Esophagus muscularis mucosa (tissue), 4 donors: ENCODE results near the gene NBEA. TPM values are rescaled to one million over a fixed set of nuclear protein-coding genes. Genes with fewer than 3 reads are reported as not detected.

Experiments
- DNase-seq: peaks from one replicate; pipeline ENCODE4 v3.0.0-alpha.2; 2017; ENCODE audit errors: extremely low spot score
- H3K27ac ChIP-seq, 4 donors: fragments of 200-600 bp; sonication (generic); replicated peaks in 1 of 4; 1 replicate in 3 of 4; 2 replicates in 1 of 4; pipeline ENCODE4 v1.5.1; 2016 to 2019; ENCODE audit warnings: mild to moderate bottlenecking in 1 of 4
- H3K27me3 ChIP-seq, 4 donors: fragments of 200-600 bp; sonication (generic); one replicate each; pipeline versions ENCODE4 v1.5.1 to v1.6.0; 2016 to 2019
- H3K36me3 ChIP-seq, 4 donors: fragments of 200-600 bp; sonication (generic); one replicate each; pipeline ENCODE4 v1.5.1; 2016 to 2019
- H3K4me1 ChIP-seq, 4 donors: fragments of 200-600 bp; sonication (generic); one replicate each; pipeline ENCODE4 v1.5.1; 2016 to 2019
- H3K4me3 ChIP-seq, 4 donors: fragments of 200-600 bp; sonication (generic); 1 replicate in 2 of 4; 2 replicates in 2 of 4; pipeline ENCODE4 v1.5.1; 2016 to 2019; ENCODE audit warnings: mild to moderate bottlenecking in 4 of 4, moderate library complexity in 1 of 4
- H3K9me3 ChIP-seq, 4 donors: fragments of 200-600 bp; sonication (generic); 1 replicate in 3 of 4; 2 replicates in 1 of 4; pipeline ENCODE4 v1.5.1; 2016 to 2019
- EP300 ChIP-seq: sonication (generic); formaldehyde crosslinking; IDR thresholded peaks from one replicate; pipeline ENCODE4 v1.6.1; 2017; ENCODE audit warnings: antibody characterized with exemption
- POLR2A ChIP-seq: fragments of 450-650 bp; IDR thresholded peaks from one replicate; pipeline ENCODE4 v1.6.1; 2017; ENCODE audit warnings: antibody characterized with exemption, moderate library complexity, mild to moderate bottlenecking, low read depth
- POLR2AphosphoS5 ChIP-seq, 2 donors: sonication (generic); formaldehyde crosslinking; IDR thresholded peaks; one replicate each; pipeline ENCODE4 v1.6.1; 2017; ENCODE audit warnings: antibody characterized with exemption in 2 of 2
- WGBS: methylation state at CpG from one replicate; pipeline ENCODE4 v1.1.5; 2018; 5-methylcytosine and 5-hydroxymethylcytosine counted together
- intact Hi-C: fragments of 100-400 bp; cut with DNase I; formaldehyde crosslinking; loops from one replicate; pipeline ENCODE4 v1.15.1; 2023
- total RNA-seq, 4 donors: library from RNA; depleted of rRNA; stranded (reverse); fragments of >200 nt; gene quantifications; one replicate each; pipeline versions ENCODE4 v1.1.0 to v1.2.1, GENCODE V29; 2016
- TF ChIP-seq, protein P1 (sequence below), 3 experiments: fragments of 200-600 bp in 2 of 3; fragments of 450-650 bp in 1 of 3; sonication (generic) in 2 of 3; IDR thresholded peaks; one replicate each; pipeline ENCODE4 v1.5.1; 2017 to 2019; ENCODE audit warnings: antibody characterized with exemption in 3 of 3, mild to moderate bottlenecking in 2 of 3, moderate library complexity in 1 of 3

The NBEA gene
- total RNA-seq, 4 donors from 2014 or later: 21.0 to 30.8 (median 25.0) TPM

DNA sequence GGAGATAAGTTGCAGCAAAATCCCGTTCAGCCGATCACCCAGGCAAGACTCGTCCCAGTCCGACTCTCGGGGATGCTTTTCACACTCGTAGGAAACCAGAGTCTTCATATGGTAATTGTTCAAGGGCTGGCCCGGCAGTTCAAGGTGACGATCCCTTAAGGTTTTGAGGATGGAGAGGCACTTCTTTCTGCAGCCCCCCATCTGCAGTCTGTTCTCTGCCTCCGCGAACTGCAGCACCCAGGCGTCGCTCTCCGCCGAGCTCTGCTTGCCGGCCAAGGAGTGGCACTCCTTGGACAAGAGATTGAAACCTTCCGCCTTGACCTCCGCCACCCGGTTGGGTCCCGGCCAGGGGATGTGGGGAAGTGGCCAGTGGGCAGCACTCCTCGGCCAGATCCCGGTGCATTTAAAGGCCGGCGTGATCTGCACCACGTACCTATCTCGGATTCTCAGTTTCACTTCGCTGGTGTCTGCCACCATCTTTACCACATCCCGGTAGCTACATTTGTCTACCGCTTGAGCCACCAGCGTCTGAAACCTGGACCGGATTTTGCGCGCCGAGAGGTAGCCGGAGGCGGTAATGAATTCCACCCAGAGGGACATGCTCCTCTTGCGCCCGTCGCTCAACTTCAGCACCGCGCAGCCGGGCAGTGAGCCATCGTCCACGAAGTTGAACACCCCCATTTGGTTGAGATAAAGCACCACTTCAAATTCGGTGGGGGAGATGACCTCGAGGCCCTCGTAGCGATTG, 533.3 kb downstream of the NBEA start:
- H3K27me3 ChIP-seq: peaks cover 0 to 9% (median 0%) of the 10 kb centered on the region in 4 donors
- H3K36me3 ChIP-seq: no peaks in the 10 kb centered on the region
- H3K4me1 ChIP-seq: peaks cover 4 to 14% (median 8%) of the 10 kb centered on the region in 4 donors
- no peaks in the 10 kb centered on the region for H3K9me3 ChIP-seq
- WGBS: 36% methylated on average over 34 of the region's 47 CpGs
- peak overlapping the region; percentile 48 to 57 (median 54) for H3K4me3 ChIP-seq
- intact Hi-C loops: no loop called here
- H3K27ac ChIP-seq: peak overlapping the region; percentile 25 to 67 (median 60)
- TF ChIP-seq POLR2A: no peak
- TF ChIP-seq, protein P1, sequence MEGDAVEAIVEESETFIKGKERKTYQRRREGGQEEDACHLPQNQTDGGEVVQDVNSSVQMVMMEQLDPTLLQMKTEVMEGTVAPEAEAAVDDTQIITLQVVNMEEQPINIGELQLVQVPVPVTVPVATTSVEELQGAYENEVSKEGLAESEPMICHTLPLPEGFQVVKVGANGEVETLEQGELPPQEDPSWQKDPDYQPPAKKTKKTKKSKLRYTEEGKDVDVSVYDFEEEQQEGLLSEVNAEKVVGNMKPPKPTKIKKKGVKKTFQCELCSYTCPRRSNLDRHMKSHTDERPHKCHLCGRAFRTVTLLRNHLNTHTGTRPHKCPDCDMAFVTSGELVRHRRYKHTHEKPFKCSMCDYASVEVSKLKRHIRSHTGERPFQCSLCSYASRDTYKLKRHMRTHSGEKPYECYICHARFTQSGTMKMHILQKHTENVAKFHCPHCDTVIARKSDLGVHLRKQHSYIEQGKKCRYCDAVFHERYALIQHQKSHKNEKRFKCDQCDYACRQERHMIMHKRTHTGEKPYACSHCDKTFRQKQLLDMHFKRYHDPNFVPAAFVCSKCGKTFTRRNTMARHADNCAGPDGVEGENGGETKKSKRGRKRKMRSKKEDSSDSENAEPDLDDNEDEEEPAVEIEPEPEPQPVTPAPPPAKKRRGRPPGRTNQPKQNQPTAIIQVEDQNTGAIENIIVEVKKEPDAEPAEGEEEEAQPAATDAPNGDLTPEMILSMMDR (IDR thresholded peaks at IDR 0.05): no peak
- TF ChIP-seq POLR2AphosphoS5 (IDR thresholded peaks at IDR 0.05): no peak
- no peak for TF ChIP-seq EP300
- DNase-seq: no peak

DNA sequence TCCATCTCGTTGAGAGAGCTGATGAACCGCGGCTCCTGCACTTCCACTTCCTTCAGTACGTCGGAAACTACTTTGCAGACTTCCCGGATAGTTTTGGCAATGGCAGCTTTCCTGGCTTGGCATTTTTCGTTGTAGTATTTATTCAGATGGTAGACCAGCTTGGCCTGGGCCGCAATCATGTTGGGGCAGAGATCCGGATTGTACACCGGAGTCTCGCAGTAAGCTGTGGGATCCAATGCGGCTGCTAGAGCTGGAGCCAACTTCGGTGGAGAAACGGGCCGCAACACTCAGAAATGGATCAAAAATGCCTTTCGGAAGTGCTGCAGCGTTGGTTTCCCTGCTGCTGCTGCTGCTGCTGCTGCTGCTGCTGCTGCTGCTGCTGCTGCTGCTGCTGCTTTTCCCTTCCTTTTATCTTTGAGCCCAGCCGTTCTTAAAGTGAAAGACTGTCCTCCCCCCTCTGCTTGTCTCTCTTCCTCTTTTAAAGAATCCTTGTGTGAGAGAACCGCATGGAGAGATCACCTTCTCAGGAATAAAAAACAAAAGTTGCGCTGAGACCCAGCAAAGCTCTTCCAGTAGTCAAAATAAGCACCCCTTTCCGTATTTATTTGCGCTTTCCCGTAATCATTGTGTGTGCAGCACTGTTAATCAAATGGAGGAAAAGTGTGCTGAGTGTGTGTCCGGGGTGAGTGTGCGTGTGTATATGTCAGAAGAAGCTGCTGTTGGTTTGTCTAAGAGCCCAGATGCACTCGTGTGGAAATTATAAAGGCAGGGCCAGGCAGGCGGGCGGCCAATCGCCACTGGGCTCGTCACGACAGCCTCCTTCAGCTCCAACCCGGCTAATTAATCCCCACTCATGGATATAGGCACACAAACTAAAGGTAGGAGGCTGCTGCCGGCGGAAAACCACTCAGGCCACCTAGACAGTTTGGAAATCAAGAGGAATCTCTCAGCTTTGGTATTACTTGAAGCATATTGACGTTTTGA, 534.2 kb downstream of the NBEA start, which contains the start of gene MAB21L1:
Gene MAB21L1 (minus strand): TSS at position 730 of the 984 bp plus-strand sequence. CDS start 551 bp downstream, at position 179.
- Histone ChIP-seq H3K4me3 (peak within 1 kb of the TSS; percentile 48 to 57 (median 54)), H3K27me3 (peaks cover 0 to 9% (median 0%) of the 10 kb centered on the region in 4 donors), H3K9me3 (no peaks in the 10 kb centered on the region), H3K36me3 (no peaks in the 10 kb centered on the region), H3K4me1 (peaks cover 0 to 5% (median 2%) of the 10 kb centered on the region in 4 donors), H3K27ac (peak within 1 kb of the TSS; percentile 25 to 67 (median 60))
- intact Hi-C loops: no loop called here
- no peak for DNase-seq
- WGBS: 60% methylated on average over 28 of the region's 35 CpGs
- TF ChIP-seq EP300: no peak
- peak in 1 of 2 donors; percentile 55 for TF ChIP-seq POLR2AphosphoS5 (IDR thresholded peaks at IDR 0.05)

DNA sequence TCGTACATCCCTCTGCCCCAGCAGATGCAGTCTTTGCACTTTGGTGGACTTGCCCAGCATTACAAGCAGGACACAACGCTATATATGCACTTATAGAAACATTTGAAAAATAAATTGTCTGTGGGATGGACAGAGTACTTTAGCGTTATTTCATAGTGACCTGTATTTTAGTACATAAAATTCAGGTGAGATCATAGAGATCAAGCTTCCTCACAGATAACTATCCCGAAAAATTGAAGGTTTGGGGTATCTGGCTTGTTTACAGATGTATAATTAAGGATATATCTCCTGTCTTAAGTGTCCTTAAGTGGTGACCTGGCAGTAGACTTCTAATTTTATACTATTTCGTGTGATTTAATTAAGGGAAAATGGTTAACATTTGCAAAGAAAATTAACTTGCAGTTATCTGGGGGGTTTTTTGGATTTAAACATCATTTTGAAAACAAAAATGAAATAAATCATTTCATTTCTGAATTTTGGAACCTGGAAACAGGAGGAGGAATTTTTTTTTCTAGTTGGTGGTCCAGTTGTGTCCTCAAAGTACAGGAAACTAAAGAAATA, 535.4 kb downstream of the NBEA start:
- peaks cover 0 to 9% (median 0%) of the 10 kb centered on the region in 4 donors for H3K27me3 ChIP-seq
- TF ChIP-seq EP300 (no peak), POLR2AphosphoS5 (IDR thresholded peaks at IDR 0.05) (no peak), POLR2A (no peak)
- TF ChIP-seq, protein P1 (IDR thresholded peaks at IDR 0.05): no peak
- H3K9me3 ChIP-seq: no peaks in the 10 kb centered on the region
- peaks cover 0 to 2% (median 0%) of the 10 kb centered on the region in 4 donors for H3K4me1 ChIP-seq
- H3K36me3 ChIP-seq: no peaks in the 10 kb centered on the region
- peak overlapping the region in 1 of 4 donors; percentile 54 for H3K4me3 ChIP-seq
- 75% methylated on average over 5 of the region's 5 CpGs for WGBS
- no peak for DNase-seq
- no peak overlapping the region for H3K27ac ChIP-seq
- intact Hi-C loops: no loop called here

DNA sequence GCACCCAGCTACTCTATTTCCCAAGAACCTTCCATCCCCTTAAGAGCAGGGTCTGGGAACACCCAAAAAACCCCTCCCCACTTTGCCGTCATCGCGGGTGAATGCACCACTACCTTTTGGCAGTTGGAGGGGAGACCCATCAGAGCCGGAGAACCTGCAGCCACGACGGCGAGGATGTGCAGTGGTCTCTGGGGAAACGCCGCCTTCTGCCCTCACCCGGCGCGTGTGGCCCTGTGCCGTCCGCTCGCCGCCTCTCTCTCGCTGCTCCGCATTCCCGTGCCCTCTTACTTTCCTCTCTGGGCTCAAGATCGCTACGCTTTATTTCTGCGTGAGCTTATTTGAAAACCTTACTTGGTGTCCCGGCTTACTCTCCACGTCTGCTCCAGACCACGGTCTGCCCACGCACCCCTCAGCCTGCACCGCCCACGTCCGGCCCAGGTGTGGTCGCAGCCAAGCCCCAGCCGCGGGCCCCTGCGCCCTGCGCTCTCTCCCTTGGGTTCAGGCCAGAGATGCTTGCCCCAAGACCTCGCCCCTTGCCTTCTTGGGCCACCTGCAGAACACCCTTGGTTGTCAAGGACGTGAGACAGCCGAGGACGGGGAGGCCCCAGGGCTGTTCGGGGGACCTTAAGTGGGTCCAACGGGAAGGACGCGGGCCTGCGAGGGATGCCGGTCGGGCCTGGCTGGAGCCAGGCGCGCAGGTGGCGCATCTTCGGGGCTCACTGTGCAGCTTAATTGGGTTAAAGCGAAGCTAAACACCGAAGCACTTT, 536.4 kb downstream of the NBEA start:
- intact Hi-C loops: no loop called here
- no peaks in the 10 kb centered on the region for H3K9me3 ChIP-seq
- peak overlapping the region; percentile 18 to 34 (median 28) for H3K4me3 ChIP-seq
- peak overlapping the region; percentile 8 to 49 (median 18) for H3K27ac ChIP-seq
- H3K4me1 ChIP-seq: peaks cover 0 to 2% (median 0%) of the 10 kb centered on the region in 4 donors
- TF ChIP-seq, protein P1 (IDR thresholded peaks at IDR 0.05): no peak
- no peak for TF ChIP-seq POLR2AphosphoS5 (IDR thresholded peaks at IDR 0.05)
- no peak for TF ChIP-seq EP300
- TF ChIP-seq POLR2A: no peak
- 52% methylated on average over 49 of the region's 51 CpGs for WGBS
- no peaks in the 10 kb centered on the region for H3K36me3 ChIP-seq
- H3K27me3 ChIP-seq: peaks cover 0 to 9% (median 0%) of the 10 kb centered on the region in 4 donors
- DNase-seq: no peak
